H1 (cell line): ENCODE data around the gene PSMD5. TPM values are rescaled to one million over a fixed set of nuclear protein-coding genes. Genes with fewer than 3 reads are reported as not detected.

ENCODE experiments used
- CHD7 ChIP-seq: fragments of 300-600 bp; sonication (generic); IDR thresholded peaks from 2 replicates; pipeline ENCODE4 v1.7.1; 2012; ENCODE audit warnings: low read length, moderate library complexity, mild to moderate bottlenecking, inconsistent platforms; ENCODE audit not compliant: insufficient replicate concordance
- GABPA ChIP-seq: IDR thresholded peaks from 2 replicates; pipeline ENCODE4 v1.6.1; 2011; ENCODE audit warnings: mild to moderate bottlenecking, low read length, moderate library complexity, borderline replicate concordance; ENCODE audit not compliant: insufficient read depth
- HDAC2 ChIP-seq, 2 experiments: fragments of 300-600 bp in 1 of 2; sonication (generic) in 1 of 2; IDR thresholded peaks; 2 replicates each; pipeline ENCODE4 v1.6.1; 2011 to 2012; ENCODE audit warnings: low read depth in 2 of 2, low read length in 2 of 2, mild to moderate bottlenecking in 2 of 2, moderate library complexity in 2 of 2, borderline replicate concordance in 1 of 2, inconsistent platforms in 1 of 2
- SUZ12 ChIP-seq: fragments of 200-600 bp; sonication (generic); IDR thresholded peaks from 2 replicates; pipeline ENCODE4 v1.6.1; 2012; ENCODE audit warnings: mild to moderate bottlenecking, inconsistent platforms, low read length, moderate library complexity, mixed read lengths
- TAF7 ChIP-seq: optimal IDR thresholded peaks from 2 replicates; pipeline ENCODE3; 2011; ENCODE audit warnings: low read depth, mild to moderate bottlenecking, inconsistent platforms, low read length, moderate library complexity, borderline replicate concordance
- YY1 ChIP-seq: IDR thresholded peaks from 2 replicates; pipeline ENCODE4 v1.6.1; 2011; ENCODE audit warnings: low read depth, mild to moderate bottlenecking, low read length
- polyA plus RNA-seq, 7 experiments: library from polyadenylated mRNA; depleted of rRNA in 3 of 7; stranded (reverse) in 5 of 7; unstranded in 2 of 7; fragments of >200 nt in 5 of 7; fragments of 200-250 nt in 2 of 7; gene quantifications; 1 replicate in 5 of 7; 2 replicates in 1 of 7; 4 replicates in 1 of 7; pipeline versions ENCODE4 v1.2.1 to v1.2.3, GENCODE V29; 2011 to 2013; ENCODE audit warnings: missing spikeins in 2 of 7, mixed read lengths in 2 of 7
- total RNA-seq: library from RNA; stranded (reverse); fragmentation: NEBNext Ultra II Directional; extraction: Animal tissue kit (Norgen Biotek cat#: 25700); gene quantifications from 2 replicates; pipeline ENCODE4 v1.2.1, GENCODE V29; 2021
- TF ChIP-seq, protein P1 (sequence below): IDR thresholded peaks from 2 replicates; pipeline ENCODE4 v1.6.1; 2012; ENCODE audit warnings: low read length, inconsistent platforms

The PSMD5 gene
- total and polyA plus RNA-seq, 2 of the 8 experiments (the other 6 are each of a cell fraction or from before 2014, with no cell fraction given) = 19.2 to 30.5 TPM

DNA sequence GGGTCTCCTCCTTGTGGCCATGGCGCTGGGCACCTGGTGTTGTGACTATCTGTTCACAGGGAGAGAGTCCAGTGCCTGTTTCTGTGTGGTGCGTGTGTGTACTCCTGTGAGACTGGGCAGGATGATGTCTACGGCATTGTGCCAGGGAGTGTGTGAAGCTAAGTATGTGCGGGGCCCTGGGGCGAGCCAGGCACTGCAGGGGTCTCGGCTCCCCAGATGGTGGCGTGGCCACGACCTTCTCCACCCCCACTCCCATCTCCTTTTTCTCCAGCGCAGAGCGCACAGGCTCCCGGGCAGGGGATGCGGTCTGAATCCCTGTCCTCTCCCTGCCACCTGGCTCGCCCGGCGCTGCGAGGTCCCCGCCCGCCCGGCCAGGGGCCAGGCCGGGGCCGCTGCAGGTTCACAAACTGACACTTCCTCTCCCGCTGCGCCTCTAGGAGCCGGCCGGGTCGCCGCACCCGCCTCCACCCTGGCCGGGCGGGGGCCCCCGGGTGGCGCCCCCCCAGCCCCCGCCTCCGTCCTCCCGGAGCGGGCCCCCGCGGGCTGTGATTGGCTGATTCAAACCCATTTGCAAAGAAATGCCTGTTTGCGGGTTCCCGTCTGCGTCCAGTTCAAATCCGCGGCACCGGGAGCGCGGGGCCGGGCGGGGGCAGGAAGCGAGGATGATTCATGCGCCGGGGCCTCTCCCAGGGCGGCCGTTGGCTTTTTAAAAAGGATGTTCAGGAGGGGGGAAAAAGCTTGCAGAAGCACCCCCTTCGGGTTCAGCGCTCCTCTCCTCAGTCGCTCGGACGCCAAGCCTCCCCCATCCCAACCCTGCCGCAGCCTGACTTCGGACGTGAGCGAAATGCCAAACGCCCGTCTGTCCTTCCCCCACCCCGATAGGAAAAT, 33.5 kb upstream of the PSMD5 start (continued):
- TF ChIP-seq CHD7 (no peak), SUZ12 (no peak), YY1 (no peak), HDAC2 (IDR thresholded peaks at IDR 0.05; ENCODE audit: borderline replicate concordance in 1 of 2, low read depth in 2 of 2, low read length in 2 of 2) (0 out of 4 replicates have a peak, but pooled peaks of 1 of the 2 experiments have one; percentile 19), TAF7 (no peak), GABPA (no peak)
- TF ChIP-seq, protein P1, sequence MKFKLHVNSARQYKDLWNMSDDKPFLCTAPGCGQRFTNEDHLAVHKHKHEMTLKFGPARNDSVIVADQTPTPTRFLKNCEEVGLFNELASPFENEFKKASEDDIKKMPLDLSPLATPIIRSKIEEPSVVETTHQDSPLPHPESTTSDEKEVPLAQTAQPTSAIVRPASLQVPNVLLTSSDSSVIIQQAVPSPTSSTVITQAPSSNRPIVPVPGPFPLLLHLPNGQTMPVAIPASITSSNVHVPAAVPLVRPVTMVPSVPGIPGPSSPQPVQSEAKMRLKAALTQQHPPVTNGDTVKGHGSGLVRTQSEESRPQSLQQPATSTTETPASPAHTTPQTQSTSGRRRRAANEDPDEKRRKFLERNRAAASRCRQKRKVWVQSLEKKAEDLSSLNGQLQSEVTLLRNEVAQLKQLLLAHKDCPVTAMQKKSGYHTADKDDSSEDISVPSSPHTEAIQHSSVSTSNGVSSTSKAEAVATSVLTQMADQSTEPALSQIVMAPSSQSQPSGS = no peak
